Omental fat pad (tissue), 4 donors: ENCODE data around the gene GHRL. TPM values are rescaled to one million over a fixed set of nuclear protein-coding genes. Genes with fewer than 3 reads are reported as not detected.

Experiments
- ATAC-seq: fragments of 150-250 bp; one replicate; pipeline ENCODE4 v1.9.1; 2016; ENCODE audit warnings: mild to moderate bottlenecking, moderate library complexity; ENCODE audit not compliant: low FRiP score
- DNase-seq: peaks from one replicate; pipeline ENCODE4 v3.0.0-alpha.2; 2019; ENCODE audit warnings: low spot score
- CTCF ChIP-seq, 3 donors: fragments of 450-650 bp; IDR thresholded peaks; one replicate each; pipeline ENCODE4 v1.5.1; 2016 to 2017; ENCODE audit warnings: antibody characterized with exemption in 3 of 3, mild to moderate bottlenecking in 3 of 3, moderate library complexity in 2 of 3
- total RNA-seq, 4 donors: library from RNA; depleted of rRNA; stranded (reverse); fragments of >200 nt; gene quantifications; one replicate each; pipeline ENCODE4 v1.1.0, GENCODE V29; 2016

GHRL gene
- total RNA-seq, 4 donors from 2014 or later: 7.3 TPM; not detected in 3

GRCh38 chr3:10260211-10260701, 32.5 kb downstream of the GHRL start:
- DNase-seq (no peak), ATAC-seq (no peak)
- TF ChIP-seq CTCF (IDR thresholded peaks at IDR 0.05): no peak

GRCh38 chr3:10259798-10260197, 32.9 kb downstream of the GHRL start:
- no peak for TF ChIP-seq CTCF (IDR thresholded peaks at IDR 0.05)
- no peak for DNase-seq
- ATAC-seq: no peak

GRCh38 chr3:10259036-10259435, 33.7 kb downstream of the GHRL start:
- no peak for TF ChIP-seq CTCF (IDR thresholded peaks at IDR 0.05)
- no peak for DNase-seq
- ATAC-seq: no peak

- DNase-seq: no peak
- no peak for TF ChIP-seq CTCF (IDR thresholded peaks at IDR 0.05)
- no peak for ATAC-seq
Observed at GRCh38 chr3:10255835-10256234, 36.9 kb downstream of the GHRL start.

GRCh38 chr3:10253731-10254130, 39.0 kb downstream of the GHRL start:
- DNase-seq (no peak), ATAC-seq (no peak)
- TF ChIP-seq CTCF (IDR thresholded peaks at IDR 0.05): no peak

DNA sequence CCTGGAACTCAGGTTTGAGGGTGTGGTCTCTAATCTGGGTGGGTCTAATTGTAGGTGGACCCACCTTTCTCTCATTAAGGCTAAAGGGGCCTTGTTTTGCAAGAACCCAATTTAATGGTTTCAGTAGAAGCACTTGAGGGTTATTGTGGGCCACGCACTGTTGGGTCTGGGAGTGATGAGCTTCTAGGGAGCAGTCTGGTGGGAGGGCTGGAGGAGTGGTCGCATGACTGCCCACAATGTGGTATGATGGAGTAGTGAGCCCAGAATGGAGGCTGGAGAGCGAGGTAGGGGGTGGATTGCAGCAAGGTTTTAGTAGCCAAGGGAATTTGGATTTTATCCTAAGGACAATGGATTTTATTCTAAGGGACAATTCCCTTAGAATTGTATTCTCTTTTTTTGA, 41.7 kb downstream of the GHRL start:
- DNase-seq (no peak), ATAC-seq (no peak)

More for the DNA sequence above, 41.7 kb downstream of the GHRL start:
- no peak for TF ChIP-seq CTCF (IDR thresholded peaks at IDR 0.05)
